Stimulated activated CD4-positive, alpha-beta T cell treated with anti-CD3 and anti-CD28 coated beads, TNF-alpha, amount 100 ng/mL, for 48 hours (primary cell): ENCODE measurements around the gene FRMD8.

ENCODE experiments used
- DNase-seq, 3 donors: peaks; one replicate each; pipeline ENCODE4 v3.0.0-alpha.2; 2020; ENCODE audit warnings: low read depth in 3 of 3

FRMD8 gene, protein sequence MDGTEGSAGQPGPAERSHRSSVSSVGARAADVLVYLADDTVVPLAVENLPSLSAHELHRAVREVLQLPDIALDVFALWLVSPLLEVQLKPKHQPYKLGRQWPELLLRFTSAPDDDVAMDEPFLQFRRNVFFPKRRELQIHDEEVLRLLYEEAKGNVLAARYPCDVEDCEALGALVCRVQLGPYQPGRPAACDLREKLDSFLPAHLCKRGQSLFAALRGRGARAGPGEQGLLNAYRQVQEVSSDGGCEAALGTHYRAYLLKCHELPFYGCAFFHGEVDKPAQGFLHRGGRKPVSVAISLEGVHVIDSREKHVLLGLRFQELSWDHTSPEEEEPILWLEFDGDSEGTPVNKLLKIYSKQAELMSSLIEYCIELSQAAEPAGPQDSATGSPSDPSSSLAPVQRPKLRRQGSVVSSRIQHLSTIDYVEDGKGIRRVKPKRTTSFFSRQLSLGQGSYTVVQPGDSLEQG

GRCh38 chr11:65386307-65387140 lies at the start of gene FRMD8:
FRMD8 (plus strand) TSS chr11:65386637; CDS start chr11:65387037, 400 bp downstream.
- DNase-seq: peak; percentile 58 to 83 (median 71)

- DNase-seq: no peak
Observed at GRCh38 chr11:65338676-65339075, 47.8 kb upstream of the FRMD8 start.

- no peak for DNase-seq
Observed at GRCh38 chr11:65340226-65340625, 46.2 kb upstream of the FRMD8 start.

GRCh38 chr11:65341856-65342255 lies 44.6 kb upstream of the FRMD8 start:
- DNase-seq: no peak

- no peak for DNase-seq
Observed at GRCh38 chr11:65351511-65351910, 34.9 kb upstream of the FRMD8 start.

GRCh38 chr11:65352783-65353182 lies 33.7 kb upstream of the FRMD8 start:
- DNase-seq: no peak

DNA sequence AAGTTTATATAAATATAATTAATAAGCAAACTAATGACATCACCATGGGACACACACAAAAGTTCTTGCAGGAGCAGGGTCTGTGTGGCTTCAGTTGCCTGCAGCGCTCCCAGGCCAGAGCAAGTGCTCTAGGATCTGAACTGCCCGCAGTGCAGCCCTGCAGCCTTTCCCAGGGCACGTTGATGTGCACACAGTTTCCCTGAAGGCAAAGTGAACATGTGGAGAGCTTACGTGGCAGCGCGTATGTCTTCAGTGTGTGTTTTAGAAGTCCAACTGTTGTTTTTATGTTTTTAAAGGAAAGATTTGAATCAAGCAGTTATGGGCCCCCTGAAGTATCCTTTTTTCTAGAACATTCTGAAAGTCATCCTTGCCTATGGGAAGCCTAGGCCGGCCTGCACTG lies 33.1 kb upstream of the FRMD8 start:
- no peak for DNase-seq

DNA sequence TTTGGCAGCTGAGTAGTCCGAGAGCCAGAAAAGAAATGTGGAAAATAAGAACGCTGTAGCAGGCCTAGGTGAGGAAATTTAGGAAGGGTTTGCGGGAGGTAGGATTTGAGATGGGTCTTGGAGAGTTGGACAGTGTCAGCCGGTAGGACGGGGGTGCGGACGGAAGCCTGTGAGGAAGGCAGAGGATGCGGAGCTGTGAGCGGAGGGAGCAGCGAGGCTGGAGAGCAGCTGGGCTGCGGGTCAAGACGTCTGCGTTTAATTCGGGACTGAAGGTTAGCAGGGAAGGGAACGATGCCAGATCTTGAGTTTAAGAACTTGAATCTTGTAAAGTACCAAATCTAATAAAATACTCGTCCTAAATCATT lies 32.6 kb upstream of the FRMD8 start:
- no peak for DNase-seq

GRCh38 chr11:65354265-65355012 lies 32.0 kb upstream of the FRMD8 start, which contains the start of gene TIGD3:
TIGD3 (plus strand) TSS chr11:65354751; CDS start chr11:65355809, 1,058 bp downstream.
- peak; percentile 93 to 98 (median 95) for DNase-seq

- DNase-seq: peak in 1 of 3 donors; percentile 35
Observed at GRCh38 chr11:65355013-65355775, 31.2 kb upstream of the FRMD8 start.

GRCh38 chr11:65355776-65356393 lies 30.6 kb upstream of the FRMD8 start:
- DNase-seq: no peak

- no peak for DNase-seq
Observed at GRCh38 chr11:65356394-65356972, 30.0 kb upstream of the FRMD8 start.

- DNase-seq: no peak
Observed at GRCh38 chr11:65357856-65358356, 28.5 kb upstream of the FRMD8 start.

DNA sequence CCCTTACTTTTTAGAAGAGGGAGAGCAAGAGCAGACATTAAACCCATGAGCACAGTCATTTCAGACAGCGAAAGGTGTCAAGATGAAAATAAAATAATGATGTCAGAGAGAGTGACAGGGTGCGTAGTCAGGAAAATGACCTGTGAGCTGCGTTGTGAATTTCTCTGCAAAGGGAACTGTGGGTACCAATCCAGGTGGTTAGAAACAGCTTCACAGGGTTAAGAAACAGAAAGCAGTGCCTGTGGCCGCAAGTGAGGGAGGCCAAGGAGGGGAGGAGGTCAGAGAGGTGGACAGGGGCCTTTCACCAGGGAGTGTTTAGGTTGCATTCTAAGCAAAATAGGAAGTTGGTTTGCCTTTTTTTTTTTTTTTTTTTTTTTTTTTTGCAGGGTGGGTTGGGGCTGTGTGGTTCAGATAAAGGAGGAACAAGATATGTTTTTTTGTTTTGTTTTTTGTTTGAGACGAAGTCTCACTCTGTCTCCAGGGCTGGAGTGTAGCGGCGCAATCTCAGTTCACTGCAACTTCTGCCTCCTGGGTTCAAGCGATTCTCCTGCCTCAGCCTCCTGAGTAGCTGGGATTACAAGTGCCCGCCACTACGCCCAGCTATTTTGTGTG lies 24.0 kb upstream of the FRMD8 start:
- no peak for DNase-seq

DNA sequence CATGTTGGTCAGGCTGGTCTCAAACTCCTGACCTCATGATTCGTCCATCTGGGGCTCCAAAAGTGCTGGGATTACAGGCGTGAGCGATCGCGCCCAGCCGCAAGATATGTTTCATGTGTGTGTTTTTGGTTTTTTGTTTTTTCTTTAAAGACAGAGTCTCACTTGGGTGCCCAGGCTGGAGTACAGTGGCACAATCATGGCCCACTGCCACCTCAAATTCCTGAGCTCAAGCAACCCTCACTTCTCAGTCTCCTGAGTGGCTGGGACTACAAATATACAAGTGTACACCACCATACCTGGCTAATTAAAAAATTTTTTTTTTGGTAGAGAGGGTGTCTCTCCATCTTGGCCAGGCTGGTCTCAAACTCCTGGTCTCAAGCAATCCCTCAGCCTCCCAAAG lies 23.5 kb upstream of the FRMD8 start:
- DNase-seq: no peak

DNA sequence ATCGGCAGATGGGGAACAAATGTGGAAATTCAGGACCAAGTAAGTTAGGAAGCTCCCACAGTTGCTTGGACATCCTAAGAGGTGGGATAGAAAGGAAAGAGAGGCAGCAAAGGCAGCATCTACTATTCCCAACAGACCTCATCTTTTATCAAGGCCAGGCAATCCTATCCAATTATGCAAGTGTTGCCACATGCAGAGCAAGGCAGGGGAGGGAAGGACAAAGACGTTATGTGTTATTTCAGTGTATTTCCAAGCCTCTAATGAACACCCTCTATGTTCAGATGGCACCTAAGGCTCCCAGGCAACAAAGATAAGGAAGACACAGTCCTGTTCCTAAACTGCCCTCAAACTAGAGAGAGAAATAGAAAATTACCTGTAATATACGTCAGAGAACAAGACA lies 22.7 kb upstream of the FRMD8 start:
- DNase-seq: no peak

- DNase-seq: no peak
Observed at GRCh38 chr11:65366340-65366773, 20.1 kb upstream of the FRMD8 start.

DNA sequence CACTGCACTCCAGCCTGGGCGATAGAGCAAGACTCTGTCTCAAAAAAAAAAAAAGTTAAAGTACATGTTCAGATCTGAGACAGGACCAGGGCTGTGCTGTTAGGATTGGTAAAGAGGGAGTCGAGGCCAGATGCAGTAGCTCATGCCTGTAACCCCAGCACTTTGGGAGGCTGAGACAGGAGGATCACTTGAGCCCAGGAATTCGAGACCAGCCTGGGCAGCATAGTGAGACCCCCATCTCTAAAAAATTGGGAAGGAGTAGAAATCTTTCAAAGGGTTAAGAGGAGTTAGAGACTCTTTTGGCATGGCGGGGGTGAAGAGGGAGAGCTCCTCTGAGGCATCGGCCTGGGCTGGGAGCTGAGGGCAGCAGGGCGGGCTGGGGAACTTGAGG lies 15.8 kb upstream of the FRMD8 start:
- DNase-seq: no peak

GRCh38 chr11:65373839-65374580 lies 12.4 kb upstream of the FRMD8 start:
- DNase-seq: no peak
